GM12865 (cell line): ENCODE measurements around the gene MFRP.

Experiments used
- DNase-seq: peaks from one replicate; pipeline ENCODE4 v3.0.0; 2010; ENCODE audit warnings: low read depth
- H3K4me3 ChIP-seq: 2 replicates; pipeline ENCODE4 v1.5.1; 2011; ENCODE audit warnings: mild to moderate bottlenecking, low read depth, low read length, control low read depth
- CTCF ChIP-seq: IDR thresholded peaks from 2 replicates; pipeline ENCODE4 v1.5.1; 2011; ENCODE audit warnings: low read length, control low read depth, low read depth, inconsistent platforms; ENCODE audit not compliant: insufficient read depth; ENCODE audit errors: missing control alignments

The MFRP gene

GRCh38 chr11:119361941-119362725 lies 15.6 kb upstream of the MFRP start:
- DNase-seq, result no peak
- TF ChIP-seq CTCF, result no peak
- H3K4me3 ChIP-seq, result no peak overlapping the region

- H3K4me3 ChIP-seq, result no peak overlapping the region
- peak; percentile 26 for DNase-seq
- no peak for TF ChIP-seq CTCF
Observed at GRCh38 chr11:119361056-119361787, 14.7 kb upstream of the MFRP start.

- no peak for DNase-seq
- TF ChIP-seq CTCF, result no peak
- H3K4me3 ChIP-seq, result no peak overlapping the region
Observed at GRCh38 chr11:119359365-119360214, 13.1 kb upstream of the MFRP start.

- DNase-seq, result no peak
- no peak overlapping the region for H3K4me3 ChIP-seq
- TF ChIP-seq CTCF, result no peak
Observed at GRCh38 chr11:119357074-119357473, 10.6 kb upstream of the MFRP start.

GRCh38 chr11:119356349-119357031 lies 10.0 kb upstream of the MFRP start:
- DNase-seq, result peak; percentile 70
- TF ChIP-seq CTCF, result peak; percentile 96
- H3K4me3 ChIP-seq, result peak overlapping the region; percentile 45

- no peak for TF ChIP-seq CTCF
- no peak for DNase-seq
- H3K4me3 ChIP-seq, result no peak overlapping the region
Observed at GRCh38 chr11:119355091-119355843, 8.8 kb upstream of the MFRP start.
